K562 (cell line): ENCODE measurements around the gene NLK. TPM values are rescaled to one million over a fixed set of nuclear protein-coding genes. Genes with fewer than 3 reads are reported as not detected.

Experiments used
- E2F8 ChIP-seq: fragments of 450-650 bp; IDR thresholded peaks from 2 replicates; pipeline ENCODE4 v1.7.1; 2018; ENCODE audit warnings: mild to moderate bottlenecking, low read depth; ENCODE audit not compliant: partially characterized antibody
- HES1 ChIP-seq: fragments of 450-650 bp; IDR thresholded peaks from 2 replicates; pipeline ENCODE4 v1.6.1; 2016; ENCODE audit warnings: low read depth, mild to moderate bottlenecking, moderate library complexity
- HMGXB4 ChIP-seq: sonication (generic); formaldehyde crosslinking; IDR thresholded peaks from 2 replicates; pipeline ENCODE4 v1.8.1; 2023; ENCODE audit warnings: mild to moderate bottlenecking, missing genetic modification reagents
- HNRNPUL1 ChIP-seq: fragments of 200-400 bp; formaldehyde crosslinking; IDR thresholded peaks from 2 replicates; pipeline ENCODE4 v1.6.1; 2017; ENCODE audit warnings: low read length
- IRF9 ChIP-seq: fragments of 450-650 bp; IDR thresholded peaks from 2 replicates; pipeline ENCODE4 v1.6.1; 2016; ENCODE audit warnings: missing biosample characterization, missing genetic modification characterization
- LARP7 ChIP-seq: fragments of 450-650 bp; IDR thresholded peaks from 2 replicates; pipeline ENCODE4 v1.6.1; 2016
- NFIC ChIP-seq: fragments of 450-650 bp; IDR thresholded peaks from 2 replicates; pipeline ENCODE4 v1.6.1; 2017; ENCODE audit warnings: mild to moderate bottlenecking, inconsistent platforms
- PURB ChIP-seq: sonication (generic); formaldehyde crosslinking; IDR thresholded peaks from 2 replicates; pipeline ENCODE4 v1.9.0; 2021; ENCODE audit warnings: low read depth, mild to moderate bottlenecking, missing genetic modification reagents
- RNF219 ChIP-seq: fragments of 250-450 bp; sonication (Bioruptor Pico); IDR thresholded peaks from 2 replicates; pipeline ENCODE4 v1.5.0; 2022; ENCODE audit warnings: mild to moderate bottlenecking
- SRSF1 ChIP-seq: fragments of 200-400 bp; formaldehyde crosslinking; IDR thresholded peaks from 2 replicates; pipeline ENCODE4 v1.6.1; 2017; ENCODE audit warnings: mild to moderate bottlenecking, low read depth, low read length, moderate library complexity
- ZC3H11A ChIP-seq: IDR thresholded peaks from 2 replicates; pipeline ENCODE4 v1.6.1; 2012; ENCODE audit warnings: low read depth, low read length, improper control_type of control experiment
- ZHX1 ChIP-seq: fragments of 150-350 bp; conservative IDR thresholded peaks from 2 replicates; pipeline ENCODE4 v1.6.1; 2014; ENCODE audit warnings: low read length
- ZKSCAN1 ChIP-seq: fragments of 150-350 bp; IDR thresholded peaks from 2 replicates; pipeline ENCODE4 v1.6.1; 2016; ENCODE audit warnings: low read depth, low read length
- ZNF277 ChIP-seq: fragments of 250-450 bp; sonication (Bioruptor Pico); IDR thresholded peaks from 2 replicates; pipeline ENCODE4 v1.8.0; 2022; ENCODE audit warnings: inconsistent platforms, mild to moderate bottlenecking, moderate library complexity, borderline replicate concordance
- ZNF3 ChIP-seq: fragments of 250-450 bp; sonication (Bioruptor Pico); IDR thresholded peaks from 2 replicates; pipeline ENCODE4 v1.5.0; 2021; ENCODE audit warnings: mild to moderate bottlenecking, moderate library complexity
- ZNF586 ChIP-seq: fragments of 450-650 bp; formaldehyde crosslinking; conservative IDR thresholded peaks from 2 replicates; pipeline ENCODE4 v1.4.0; 2020; ENCODE audit warnings: mild to moderate bottlenecking, moderate library complexity
- polyA plus RNA-seq, 8 experiments: library from polyadenylated mRNA; depleted of rRNA in 4 of 8; stranded (reverse) in 5 of 8; unstranded in 3 of 8; fragments of >200 nt; fragmentation: Nextera tagmentation in 2 of 8; fragmentation: Illumina TruSeq in 1 of 8; extraction: Ambion mirVana in 2 of 8; extraction: Trizol in 1 of 8; gene quantifications; 2 replicates each; pipeline versions ENCODE4 v1.2.1 to v1.2.3, GENCODE V29; 2011 to 2014; ENCODE audit warnings: inconsistent platforms in 1 of 8, missing spikeins in 1 of 8
- total RNA-seq, 7 experiments: library from RNA; depleted of rRNA in 6 of 7; stranded (reverse); fragments of >200 nt in 6 of 7; fragmentation: Illumina TruSeq in 2 of 7; extraction: Trizol in 2 of 7; gene quantifications; 2 replicates each; pipeline versions ENCODE4 v1.2.1 to v1.2.3, GENCODE V29; 2011 to 2021; ENCODE audit warnings: low replicate concordance in 1 of 7

The NLK gene
- total and polyA plus RNA-seq, 9 of the 15 experiments (the other 6 are each of a cell fraction or from before 2014, with no cell fraction given): 10.9 to 59.6 (median 26.7) TPM

- peak; percentile 99 for TF ChIP-seq HES1
- TF ChIP-seq ZNF3 (CRISPR knock-in tag): no peak
- TF ChIP-seq LARP7: no peak
- TF ChIP-seq ZHX1: no peak
- TF ChIP-seq SRSF1: no peak
- TF ChIP-seq E2F8: peak; percentile 74
- TF ChIP-seq HNRNPUL1: no peak
- TF ChIP-seq ZKSCAN1: no peak
- TF ChIP-seq ZC3H11A: no peak
- peak; percentile 93 for TF ChIP-seq NFIC
- TF ChIP-seq RNF219 (CRISPR knock-in tag): no peak
- peak; percentile 58 for TF ChIP-seq IRF9 (tag)
- no peak for TF ChIP-seq ZNF277 (CRISPR knock-in tag)
- no peak for TF ChIP-seq ZNF586
- TF ChIP-seq HMGXB4 (CRISPR knock-in tag): no peak
- TF ChIP-seq PURB (CRISPR knock-in tag): no peak
Measured at GRCh38 chr17:28173031-28173561, 130.6 kb downstream of the NLK start (continued).
